OCI-LY1 (cell line): ENCODE measurements around the gene KANSL1.
A peak's percentile ranks its signal among the peaks of the same experiment; 100 is the strongest.

Source experiments
- H2AFZ ChIP-seq: fragments of 200-600 bp; sonication (generic), shearing (Covaris generic); 2 replicates; pipeline ENCODE4 v1.6.0; 2014; ENCODE audit warnings: antibody characterized with exemption, mild to moderate bottlenecking, low read length
- H3F3A ChIP-seq: fragments of 200-600 bp; sonication (generic), shearing (Covaris generic); 2 replicates; pipeline ENCODE4 v1.6.0; 2014; ENCODE audit warnings: mild to moderate bottlenecking, antibody characterized with exemption, low read length, moderate library complexity; ENCODE audit not compliant: insufficient read depth
- H3K27ac ChIP-seq: fragments of 200-600 bp; sonication (generic); 2 replicates; pipeline ENCODE4 v1.5.1; 2014; ENCODE audit warnings: low read length, mixed run types, mild to moderate bottlenecking, low read depth; ENCODE audit not compliant: poor library complexity, severe bottlenecking
- H3K27me3 ChIP-seq: fragments of 200-600 bp; sonication (generic); 2 replicates; pipeline ENCODE4 v1.6.0; 2014; ENCODE audit warnings: antibody characterized with exemption, mild to moderate bottlenecking, low read length, moderate library complexity; ENCODE audit not compliant: insufficient read depth
- H3K36me3 ChIP-seq: fragments of 200-600 bp; sonication (generic); 2 replicates; pipeline ENCODE4 v1.6.1; 2014; ENCODE audit warnings: mild to moderate bottlenecking, antibody characterized with exemption, low read length, moderate library complexity, mixed read lengths; ENCODE audit not compliant: insufficient read depth
- H3K4me1 ChIP-seq: fragments of 200-600 bp; sonication (generic); 2 replicates; pipeline ENCODE4 v1.5.1; 2014; ENCODE audit warnings: mild to moderate bottlenecking, low read length, moderate library complexity; ENCODE audit not compliant: insufficient read depth, severe bottlenecking
- H3K4me2 ChIP-seq: fragments of 200-600 bp; sonication (generic), shearing (Covaris generic); 2 replicates; pipeline ENCODE4 v1.6.1; 2014; ENCODE audit warnings: low read length
- H3K4me3 ChIP-seq: fragments of 200-600 bp; sonication (generic); 2 replicates; pipeline ENCODE4 v1.5.1; 2014; ENCODE audit warnings: low read length, low read depth, mild to moderate bottlenecking, mixed read lengths; ENCODE audit not compliant: poor library complexity, severe bottlenecking
- H3K79me2 ChIP-seq: fragments of 200-600 bp; shearing (Covaris generic); 2 replicates; pipeline ENCODE4 v1.6.1; 2016; ENCODE audit warnings: mixed run types, low read length, mixed read lengths; ENCODE audit not compliant: insufficient read depth
- H3K9ac ChIP-seq: fragments of 200-600 bp; sonication (generic), shearing (Covaris generic); 2 replicates; pipeline ENCODE4 v1.6.1; 2014; ENCODE audit warnings: mild to moderate bottlenecking, low read length, mixed read lengths
- H3K9me2 ChIP-seq: fragments of 200-600 bp; sonication (generic), shearing (Covaris generic); 2 replicates; pipeline ENCODE4 v1.6.1; 2014; ENCODE audit warnings: low read depth, mild to moderate bottlenecking, low read length, mixed read lengths
- H3K9me3 ChIP-seq: fragments of 200-600 bp; shearing (Covaris generic); 2 replicates; pipeline ENCODE4 v1.6.1; 2014; ENCODE audit warnings: low read length, mixed read lengths
- H4K20me1 ChIP-seq: fragments of 200-600 bp; sonication (generic), shearing (Covaris generic); 2 replicates; pipeline ENCODE4 v1.6.0; 2016; ENCODE audit warnings: mild to moderate bottlenecking, low read length; ENCODE audit not compliant: insufficient read depth
- CTCF ChIP-seq: fragments of 200-600 bp; sonication (generic), shearing (Covaris generic); IDR thresholded peaks from 2 replicates; pipeline ENCODE4 v1.5.1; 2017; ENCODE audit warnings: mild to moderate bottlenecking, antibody characterized with exemption, low read length, moderate library complexity, mixed read lengths
- EZH2 ChIP-seq: fragments of 200-600 bp; sonication (generic), shearing (Covaris generic); IDR thresholded peaks from 2 replicates; pipeline ENCODE4 v1.8.0; 2017; ENCODE audit warnings: borderline replicate concordance, mixed run types, mild to moderate bottlenecking, antibody characterized with exemption, low read length, moderate library complexity, mixed read lengths

Gene KANSL1

GRCh38 chr17:46197530-46197929 lies 4.3 kb upstream of the KANSL1 start:
- Histone ChIP-seq H3K79me2 (peaks cover 45% of the 10 kb centered on the region), H3K27me3 (no peaks in the 10 kb centered on the region), H3K36me3 (peaks cover 12% of the 10 kb centered on the region; the same call in 1 of the 2 replicates), H2AFZ (no peak overlapping the region), H3K9me2 (no peaks in the 10 kb centered on the region), H3K9me3 (no peaks in the 10 kb centered on the region), H4K20me1 (0 out of 2 replicates have a peak, but pooled peaks cover 4% of the 10 kb centered on the region), H3F3A (peaks cover 13% of the 10 kb centered on the region), H3K9ac (no peak overlapping the region), H3K4me2 (no peak overlapping the region), H3K4me1 (peaks cover 28% of the 10 kb centered on the region), H3K27ac (no peak overlapping the region), H3K4me3 (no peak overlapping the region)
- TF ChIP-seq CTCF (no peak), EZH2 (no peak)

- Histone ChIP-seq H3K27ac (peak overlapping the region; percentile 94), H3F3A (peaks cover 13% of the 10 kb centered on the region), H4K20me1 (0 out of 2 replicates have a peak, but pooled peaks cover 4% of the 10 kb centered on the region), H3K4me2 (no peak overlapping the region), H3K9me2 (no peaks in the 10 kb centered on the region), H3K36me3 (peaks cover 8% of the 10 kb centered on the region; the same call in 1 of the 2 replicates), H3K27me3 (no peaks in the 10 kb centered on the region), H3K9ac (no peak overlapping the region), H3K79me2 (peaks cover 45% of the 10 kb centered on the region), H3K9me3 (no peaks in the 10 kb centered on the region), H3K4me1 (peaks cover 23% of the 10 kb centered on the region), H3K4me3 (no peak overlapping the region), H2AFZ (no peak overlapping the region)
- TF ChIP-seq EZH2 (no peak), CTCF (no peak)
Measured at GRCh38 chr17:46195939-46196716, 2.9 kb upstream of the KANSL1 start.

GRCh38 chr17:46195217-46195855 lies 2.1 kb upstream of the KANSL1 start:
- Histone ChIP-seq H3K36me3 (peaks cover 8% of the 10 kb centered on the region; the same call in 1 of the 2 replicates), H3F3A (peaks cover 13% of the 10 kb centered on the region), H3K27ac (peak overlapping the region; percentile 94), H3K27me3 (no peaks in the 10 kb centered on the region), H2AFZ (no peak overlapping the region), H3K4me2 (peak overlapping the region; percentile 73), H3K79me2 (peaks cover 48% of the 10 kb centered on the region), H3K4me1 (peaks cover 31% of the 10 kb centered on the region), H3K4me3 (no peak overlapping the region), H3K9me2 (no peaks in the 10 kb centered on the region), H3K9ac (no peak overlapping the region), H3K9me3 (no peaks in the 10 kb centered on the region), H4K20me1 (peaks cover 4% of the 10 kb centered on the region; the same call in 1 of the 2 replicates)
- TF ChIP-seq EZH2 (no peak), CTCF (no peak)
